Effector memory CD8-positive, alpha-beta T cell (primary cell): ENCODE data around the gene MEOX1.

Experiments used
- ATAC-seq: fragments of 150-1000 bp; cut with Tn5 transposase; replicated peaks from 2 replicates; pipeline ENCODE4 v1.10.0; 2021; ENCODE audit warnings: mild to moderate bottlenecking, moderate library complexity
- DNase-seq, 3 experiments: peaks; one replicate each; pipeline ENCODE4 v3.0.0; 2021
- H3K27ac Mint-ChIP-seq, 2 donors: one replicate each; pipeline ENCODE4 v1.8.0; 2022; ENCODE audit warnings: mild to moderate bottlenecking in 2 of 2, mixed read lengths in 2 of 2, moderate library complexity in 2 of 2
- H3K27me3 Mint-ChIP-seq, 2 donors: one replicate each; pipeline ENCODE4 v1.8.0; 2022; ENCODE audit warnings: mixed read lengths in 2 of 2
- H3K36me3 Mint-ChIP-seq: one replicate; pipeline ENCODE4 v1.8.0; 2022; ENCODE audit warnings: mild to moderate bottlenecking, moderate library complexity, mixed read lengths; ENCODE audit not compliant: insufficient read depth
- H3K4me1 Mint-ChIP-seq, 2 donors: one replicate each; pipeline ENCODE4 v1.8.0; 2022; ENCODE audit warnings: low read depth in 2 of 2, mixed read lengths in 2 of 2
- H3K4me3 Mint-ChIP-seq, 2 donors: one replicate each; pipeline ENCODE4 v1.8.0; 2022; ENCODE audit warnings: mild to moderate bottlenecking in 2 of 2, mixed read lengths in 2 of 2, moderate library complexity in 2 of 2
- H3K9me3 Mint-ChIP-seq, 2 donors: one replicate each; pipeline ENCODE4 v1.8.0; 2022; ENCODE audit warnings: mixed read lengths in 2 of 2

The MEOX1 gene

GRCh38 chr17:43634591-43635125, 27.1 kb downstream of the MEOX1 start:
- H3K27me3 Mint-ChIP-seq, result peaks cover 10 to 46% of the 10 kb centered on the region in 2 donors
- no peaks in the 10 kb centered on the region for H3K9me3 Mint-ChIP-seq
- H3K27ac Mint-ChIP-seq, result no peak overlapping the region
- no peak for ATAC-seq
- H3K36me3 Mint-ChIP-seq, result no peaks in the 10 kb centered on the region
- no peaks in the 10 kb centered on the region for H3K4me1 Mint-ChIP-seq
- DNase-seq, result no peak
- no peak overlapping the region for H3K4me3 Mint-ChIP-seq

- no peak overlapping the region for H3K27ac Mint-ChIP-seq
- no peak overlapping the region for H3K4me3 Mint-ChIP-seq
- no peaks in the 10 kb centered on the region for H3K9me3 Mint-ChIP-seq
- ATAC-seq, result no peak
- DNase-seq, result no peak
- peaks cover 15 to 52% of the 10 kb centered on the region in 2 donors for H3K27me3 Mint-ChIP-seq
- peaks cover 2% of the 10 kb centered on the region for H3K36me3 Mint-ChIP-seq
- H3K4me1 Mint-ChIP-seq, result no peaks in the 10 kb centered on the region
Observed at GRCh38 chr17:43632221-43632620, 29.5 kb downstream of the MEOX1 start.

GRCh38 chr17:43631429-43631828, 30.3 kb downstream of the MEOX1 start:
- Mint-ChIP-seq H3K9me3 (no peaks in the 10 kb centered on the region), H3K27me3 (peaks cover 15 to 52% of the 10 kb centered on the region in 2 donors), H3K4me3 (no peak overlapping the region), H3K4me1 (no peaks in the 10 kb centered on the region), H3K27ac (no peak overlapping the region), H3K36me3 (peaks cover 2% of the 10 kb centered on the region)
- DNase-seq, result no peak
- ATAC-seq, result no peak

- H3K9me3 Mint-ChIP-seq, result no peaks in the 10 kb centered on the region
- H3K27me3 Mint-ChIP-seq, result peaks cover 26 to 84% of the 10 kb centered on the region in 2 donors
- ATAC-seq (no peak), DNase-seq (no peak)
- no peaks in the 10 kb centered on the region for H3K4me1 Mint-ChIP-seq
- no peak overlapping the region for H3K4me3 Mint-ChIP-seq
- H3K36me3 Mint-ChIP-seq, result peaks cover 2% of the 10 kb centered on the region
- no peak overlapping the region for H3K27ac Mint-ChIP-seq
Observed at GRCh38 chr17:43628089-43628650, 33.6 kb downstream of the MEOX1 start.

GRCh38 chr17:43627653-43628052, 34.1 kb downstream of the MEOX1 start:
- DNase-seq (no peak), ATAC-seq (no peak)
- Mint-ChIP-seq H3K4me1 (no peaks in the 10 kb centered on the region), H3K27ac (no peak overlapping the region), H3K9me3 (no peaks in the 10 kb centered on the region), H3K36me3 (peaks cover 2% of the 10 kb centered on the region), H3K4me3 (no peak overlapping the region), H3K27me3 (peaks cover 25 to 84% of the 10 kb centered on the region in 2 donors)

- Mint-ChIP-seq H3K27ac (no peak overlapping the region), H3K27me3 (peaks cover 31 to 79% of the 10 kb centered on the region in 2 donors), H3K4me3 (no peak overlapping the region), H3K36me3 (peaks cover 3% of the 10 kb centered on the region), H3K4me1 (no peaks in the 10 kb centered on the region), H3K9me3 (no peaks in the 10 kb centered on the region)
- ATAC-seq, result no peak
- DNase-seq, result no peak
Observed at GRCh38 chr17:43626023-43626422, 35.7 kb downstream of the MEOX1 start.

- Mint-ChIP-seq H3K27me3 (peaks cover 31 to 84% of the 10 kb centered on the region in 2 donors), H3K27ac (no peak overlapping the region), H3K9me3 (no peaks in the 10 kb centered on the region), H3K36me3 (peaks cover 7% of the 10 kb centered on the region), H3K4me3 (no peak overlapping the region), H3K4me1 (no peaks in the 10 kb centered on the region)
- no peak for DNase-seq
- no peak for ATAC-seq
Observed at GRCh38 chr17:43625606-43626005, 36.1 kb downstream of the MEOX1 start.

GRCh38 chr17:43620581-43620980, 41.1 kb downstream of the MEOX1 start:
- H3K4me1 Mint-ChIP-seq, result no peaks in the 10 kb centered on the region
- no peak overlapping the region for H3K27ac Mint-ChIP-seq
- no peak overlapping the region for H3K4me3 Mint-ChIP-seq
- no peaks in the 10 kb centered on the region for H3K9me3 Mint-ChIP-seq
- peaks cover 25 to 57% of the 10 kb centered on the region in 2 donors for H3K27me3 Mint-ChIP-seq
- DNase-seq (no peak), ATAC-seq (no peak)
- peaks cover 5% of the 10 kb centered on the region for H3K36me3 Mint-ChIP-seq

GRCh38 chr17:43620147-43620546, 41.6 kb downstream of the MEOX1 start:
- no peaks in the 10 kb centered on the region for H3K9me3 Mint-ChIP-seq
- peaks cover 5% of the 10 kb centered on the region for H3K36me3 Mint-ChIP-seq
- H3K27me3 Mint-ChIP-seq, result peaks cover 24 to 53% of the 10 kb centered on the region in 2 donors
- no peak overlapping the region for H3K4me3 Mint-ChIP-seq
- ATAC-seq (no peak), DNase-seq (no peak)
- H3K27ac Mint-ChIP-seq, result no peak overlapping the region
- no peaks in the 10 kb centered on the region for H3K4me1 Mint-ChIP-seq

- peaks cover 19 to 53% of the 10 kb centered on the region in 2 donors for H3K27me3 Mint-ChIP-seq
- DNase-seq, result no peak
- ATAC-seq, result no peak
- H3K4me1 Mint-ChIP-seq, result no peaks in the 10 kb centered on the region
- H3K4me3 Mint-ChIP-seq, result no peak overlapping the region
- no peak overlapping the region for H3K27ac Mint-ChIP-seq
- no peaks in the 10 kb centered on the region for H3K9me3 Mint-ChIP-seq
- H3K36me3 Mint-ChIP-seq, result peaks cover 5% of the 10 kb centered on the region
Observed at GRCh38 chr17:43619705-43620104, 42.0 kb downstream of the MEOX1 start.

- ATAC-seq (no peak), DNase-seq (no peak)
- H3K4me1 Mint-ChIP-seq, result no peaks in the 10 kb centered on the region
- no peak overlapping the region for H3K27ac Mint-ChIP-seq
- H3K36me3 Mint-ChIP-seq, result peaks cover 5% of the 10 kb centered on the region
- no peak overlapping the region for H3K4me3 Mint-ChIP-seq
- no peaks in the 10 kb centered on the region for H3K9me3 Mint-ChIP-seq
- H3K27me3 Mint-ChIP-seq, result peaks cover 8 to 53% of the 10 kb centered on the region in 2 donors
Observed at GRCh38 chr17:43618276-43618675, 43.4 kb downstream of the MEOX1 start.

GRCh38 chr17:43616852-43617251, 44.9 kb downstream of the MEOX1 start:
- ATAC-seq, result no peak
- DNase-seq, result no peak
- Mint-ChIP-seq H3K36me3 (peaks cover 5% of the 10 kb centered on the region), H3K27me3 (peaks cover 7 to 51% of the 10 kb centered on the region in 2 donors), H3K27ac (no peak overlapping the region), H3K9me3 (no peaks in the 10 kb centered on the region), H3K4me3 (no peak overlapping the region), H3K4me1 (no peaks in the 10 kb centered on the region)

- H3K4me1 Mint-ChIP-seq, result no peaks in the 10 kb centered on the region
- H3K27ac Mint-ChIP-seq, result no peak overlapping the region
- H3K9me3 Mint-ChIP-seq, result no peaks in the 10 kb centered on the region
- H3K36me3 Mint-ChIP-seq, result peaks cover 5% of the 10 kb centered on the region
- DNase-seq (no peak), ATAC-seq (no peak)
- no peak overlapping the region for H3K4me3 Mint-ChIP-seq
- H3K27me3 Mint-ChIP-seq, result peaks cover 6 to 50% of the 10 kb centered on the region in 2 donors
Observed at GRCh38 chr17:43616421-43616820, 45.3 kb downstream of the MEOX1 start.

- H3K36me3 Mint-ChIP-seq, result peaks cover 4% of the 10 kb centered on the region
- H3K9me3 Mint-ChIP-seq, result no peaks in the 10 kb centered on the region
- no peaks in the 10 kb centered on the region for H3K4me1 Mint-ChIP-seq
- no peak overlapping the region for H3K4me3 Mint-ChIP-seq
- DNase-seq (no peak), ATAC-seq (no peak)
- H3K27me3 Mint-ChIP-seq, result peaks cover 6 to 49% of the 10 kb centered on the region in 2 donors
- H3K27ac Mint-ChIP-seq, result no peak overlapping the region
Observed at GRCh38 chr17:43616029-43616351, 45.7 kb downstream of the MEOX1 start.
